ENCODE data around the gene TLE1. TPM values are rescaled to one million over a fixed set of nuclear protein-coding genes. Genes with fewer than 3 reads are reported as not detected.

The TLE1 gene
- total and polyA plus RNA-seq, 2 of the 4 experiments (the other 2 are of a cell fraction): 36.0 to 51.0 TPM

- H4K8ac ChIP-seq (ENCODE audit: low read depth in 2 of 2, low read length in 2 of 2): no peak overlapping the region
- BruUV-seq (replicated peaks): no TSS peak
- H3K4ac ChIP-seq (ENCODE audit: low read depth, low read length): no peak overlapping the region
- no peak overlapping the region for H4K5ac ChIP-seq (ENCODE audit: low read depth, low read length)
- no peak overlapping the region for H3K18ac ChIP-seq (ENCODE audit: low read depth, low read length)
- intact Hi-C loops (cut with micrococcal nuclease): no loop called here
- no peak for ATAC-seq (ENCODE audit: low read depth)
- no peak overlapping the region for H3K4me3 ChIP-seq (ENCODE audit: insufficient read depth, low read depth, low read length)
- no peak overlapping the region for H3K9ac ChIP-seq (ENCODE audit: low read depth, low read length)
- POLR2A ChIA-PET (ENCODE audit: unreplicated experiment): no interaction called here
- CTCF ChIA-PET: interaction anchor here (0.6 to 2.0 kb wide), 2 partner anchors 10 to 20 kb away, joined by 3 to 4 read pairs; no protein-coding TSS in a partner anchor
- no peak overlapping the region for H4K91ac ChIP-seq (ENCODE audit: insufficient read depth, low read depth, low read length)
- in situ Hi-C loops (cut with MboI; ENCODE audit: low sequenced_read_pairs): no loop called here
- H2AK9ac ChIP-seq (replicated peaks; ENCODE audit: low read depth, low read length, poor library complexity): no peak overlapping the region
- peaks cover 23% of the 10 kb centered on the region for H3K36me3 ChIP-seq (ENCODE audit: control insufficient read depth, insufficient read depth, low read length)
- H3K27me3 ChIP-seq (ENCODE audit: control insufficient read depth, insufficient read depth, low read length): no peaks in the 10 kb centered on the region
- no peak overlapping the region for H2BK15ac ChIP-seq (ENCODE audit: low read depth, low read length)
- H3K9me3 ChIP-seq (ENCODE audit: control insufficient read depth, insufficient read depth, low read length): no peaks in the 10 kb centered on the region
- H3K4me2 ChIP-seq (ENCODE audit: low read depth, low read length): no peak overlapping the region
- H3K79me1 ChIP-seq (ENCODE audit: low read depth in 1 of 2, low read length in 2 of 2): peaks cover 25 to 71% of the 10 kb centered on the region in 2 experiments
- peaks cover 12% of the 10 kb centered on the region for H3K4me1 ChIP-seq (ENCODE audit: control insufficient read depth, insufficient read depth, low read length)
- dilution Hi-C loops (cut with HindIII; ENCODE audit: low sequenced_read_pairs, unreplicated experiment): no loop called here
- H4K20me1 ChIP-seq (ENCODE audit: insufficient read depth, low read length): peaks cover 7% of the 10 kb centered on the region; the same call in 1 of the 2 replicates
- no peak overlapping the region for H3K27ac ChIP-seq (ENCODE audit: insufficient read depth, low read length)
- no peak overlapping the region for H3K23ac ChIP-seq (ENCODE audit: low read depth, low read length)
- H3K14ac ChIP-seq (replicated peaks; ENCODE audit: low read depth, low read length): no peak overlapping the region
- DNase-seq: no peak
- H3K9me1 ChIP-seq (ENCODE audit: insufficient read depth, low read length): peaks cover 6% of the 10 kb centered on the region
- H2AFZ ChIP-seq (replicated peaks; ENCODE audit: low read length, poor library complexity): no peak overlapping the region
- WGBS, 2 experiments (ENCODE audit: extremely low coverage in 2 of 2, insufficient read length in 1 of 2): no CpG with 5 or more reads among the region's 5 CpGs
- H2AK5ac ChIP-seq (ENCODE audit: low read depth, low read length): no peak overlapping the region
- no peak overlapping the region for H3K56ac ChIP-seq (ENCODE audit: extremely low read depth, insufficient read depth, low read length)
- TF ChIP-seq MAZ (IDR thresholded peaks at IDR 0.05; ENCODE audit: borderline replicate concordance, low read depth, low read length): no peak
- no peak overlapping the region for H2BK20ac ChIP-seq (ENCODE audit: low read depth, low read length)
- no peak overlapping the region for H2BK120ac ChIP-seq (ENCODE audit: low read depth, low read length)
- no peak overlapping the region for H2BK5ac ChIP-seq (ENCODE audit: low read depth, low read length, poor library complexity, severe bottlenecking)
Observed at GRCh38 chr9:81673310-81673709, 16.0 kb downstream of the TLE1 start.

All from IMR-90 (cell line).